SK-N-SH (cell line): ENCODE measurements around the gene LRP2BP. TPM values are rescaled to one million over a fixed set of nuclear protein-coding genes. Genes with fewer than 3 reads are reported as not detected.
"Not testable (repeated sequence)": the region's sequence is repeated elsewhere in the genome, so short reads cannot be mapped to it uniquely, and the experiment has no call there.

Experiments
- CTCF ChIA-PET: fragments of 300-600, 350-600 bp; formaldehyde crosslinking; extraction: SDS; loops from one replicate; lab custom pipeline; 2021; lab: Yijun Ruan, JAX
- POLR2A ChIA-PET: fragments of 350-600 bp; sonication (Branson Sonifier 250); formaldehyde crosslinking; extraction: SDS; loops from one replicate; lab custom pipeline; 2020; ENCODE audit warnings: antibody characterized with exemption, inconsistent platforms; lab: Yijun Ruan, JAX
- DNase-seq: peaks from one replicate; pipeline ENCODE4 v3.0.0; 2012
- H2AFZ ChIP-seq: fragments of 200-600 bp; sonication (generic); 2 replicates; pipeline ENCODE4 v1.8.1; 2016; ENCODE audit warnings: antibody characterized with exemption, mild to moderate bottlenecking, low read depth
- H3F3A ChIP-seq: fragments of 200-600 bp; sonication (generic); replicated peaks from 2 replicates; pipeline ENCODE3; 2016; ENCODE audit warnings: antibody characterized with exemption, mild to moderate bottlenecking; ENCODE audit not compliant: insufficient read depth
- H3K27ac ChIP-seq, 2 experiments: fragments of 200-500 bp in 1 of 2; fragments of 200-600 bp in 1 of 2; sonication (Bioruptor generic) in 1 of 2; sonication (generic), shearing (Covaris generic) in 1 of 2; 2 replicates each; pipeline versions ENCODE4 v1.5.1 to v1.6.1; 2014 to 2016; ENCODE audit warnings: low read depth in 2 of 2, inconsistent platforms in 1 of 2, low read length in 1 of 2, mild to moderate bottlenecking in 1 of 2, mixed read lengths in 1 of 2
- H3K27me3 ChIP-seq: fragments of 200-600 bp; sonication (generic), shearing (Covaris generic); 2 replicates; pipeline ENCODE4 v1.6.1; 2016; ENCODE audit warnings: mixed run types; ENCODE audit not compliant: insufficient read depth
- H3K36me3 ChIP-seq, 2 experiments: fragments of 200-500 bp in 1 of 2; fragments of 200-600 bp in 1 of 2; sonication (Bioruptor generic) in 1 of 2; sonication (generic) in 1 of 2; replicated peaks in 1 of 2; 2 replicates each; pipeline versions ENCODE3 to v1.5.1; 2014 to 2016; ENCODE audit warnings: low read length in 1 of 2, mild to moderate bottlenecking in 1 of 2; ENCODE audit not compliant: insufficient read depth in 2 of 2, control insufficient read depth in 1 of 2
- H3K4me1 ChIP-seq, 2 experiments: fragments of 200-500 bp in 1 of 2; fragments of 200-600 bp in 1 of 2; sonication (Bioruptor generic) in 1 of 2; sonication (generic), shearing (Covaris generic) in 1 of 2; 2 replicates each; pipeline versions ENCODE4 v1.5.1 to v1.6.1; 2014 to 2016; ENCODE audit warnings: low read depth in 1 of 2, low read length in 1 of 2, mixed run types in 1 of 2; ENCODE audit not compliant: insufficient read depth in 2 of 2, control insufficient read depth in 1 of 2
- H3K4me2 ChIP-seq: fragments of 200-600 bp; sonication (generic), shearing (Covaris generic); 2 replicates; pipeline ENCODE4 v1.6.1; 2017; ENCODE audit warnings: mixed run types
- H3K4me3 ChIP-seq, 2 experiments: fragments of 200-500 bp in 1 of 2; fragments of 200-600 bp in 1 of 2; sonication (Bioruptor generic) in 1 of 2; sonication (generic), shearing (Covaris generic) in 1 of 2; 2 replicates each; pipeline versions ENCODE4 v1.5.1 to v1.8.1; 2014 to 2016; ENCODE audit warnings: low read depth in 2 of 2, inconsistent platforms in 1 of 2, low read length in 1 of 2, mild to moderate bottlenecking in 1 of 2, mixed read lengths in 1 of 2, moderate library complexity in 1 of 2
- H3K79me2 ChIP-seq: fragments of 200-600 bp; sonication (generic); 2 replicates; pipeline ENCODE4 v1.8.1; 2017; ENCODE audit warnings: mild to moderate bottlenecking; ENCODE audit not compliant: insufficient read depth
- H3K9ac ChIP-seq: fragments of 200-600 bp; sonication (generic); 2 replicates; pipeline ENCODE4 v1.6.1; 2017; ENCODE audit warnings: mixed run types
- H3K9me2 ChIP-seq: fragments of 200-600 bp; sonication (generic); 2 replicates; pipeline ENCODE4 v1.6.1; 2017; ENCODE audit warnings: mixed run types
- H3K9me3 ChIP-seq: fragments of 200-600 bp; sonication (generic); 2 replicates; pipeline ENCODE4 v1.6.1; 2017; ENCODE audit warnings: mixed run types, mild to moderate bottlenecking, moderate library complexity
- H4K20me1 ChIP-seq: fragments of 200-600 bp; sonication (generic); 2 replicates; pipeline ENCODE4 v1.6.1; 2017; ENCODE audit warnings: mild to moderate bottlenecking, mixed run types; ENCODE audit not compliant: insufficient read depth
- EP300 ChIP-seq, 2 experiments: IDR thresholded peaks; 2 replicates each; pipeline versions ENCODE4 v1.4.0 to v1.6.1; 2012; ENCODE audit warnings: borderline replicate concordance in 1 of 2, low read depth in 1 of 2, low read length in 1 of 2
- FOSL2 ChIP-seq: IDR thresholded peaks from 2 replicates; pipeline ENCODE4 v1.4.0; 2012; ENCODE audit warnings: low read depth, mild to moderate bottlenecking, moderate library complexity, borderline replicate concordance
- JUND ChIP-seq: IDR thresholded peaks from 2 replicates; pipeline ENCODE4 v1.4.0; 2012
- MEF2A ChIP-seq: IDR thresholded peaks from 2 replicates; pipeline ENCODE4 v1.4.0; 2012; ENCODE audit warnings: low read depth, borderline replicate concordance
- NRF1 ChIP-seq: IDR thresholded peaks from 2 replicates; pipeline ENCODE4 v1.6.1; 2012; ENCODE audit warnings: low read depth, mild to moderate bottlenecking, low read length
- SMC3 ChIP-seq: IDR thresholded peaks from 2 replicates; pipeline ENCODE4 v1.6.1; 2012; ENCODE audit warnings: low read depth, low read length, improper control_type of control experiment
- TAF1 ChIP-seq: IDR thresholded peaks from 2 replicates; pipeline ENCODE4 v1.6.1; 2012; ENCODE audit warnings: low read depth, mild to moderate bottlenecking, low read length, moderate library complexity, borderline replicate concordance
- TCF12 ChIP-seq: IDR thresholded peaks from 2 replicates; pipeline ENCODE4 v1.4.0; 2012
- WGBS: methylation state at CpG from one replicate; pipeline ENCODE4 v1.1.6; 2017; ENCODE audit warnings: low lambda C conversion rate; 5-methylcytosine and 5-hydroxymethylcytosine counted together
- polyA plus RNA-seq, 3 experiments: library from polyadenylated mRNA; depleted of rRNA; stranded (reverse); fragments of >200 nt; gene quantifications; 2 replicates each; pipeline ENCODE4 v1.2.3, GENCODE V29; 2012
- TF ChIP-seq, protein P1 (sequence below): fragments of 150-350 bp; IDR thresholded peaks from 2 replicates; pipeline ENCODE4 v1.6.1; 2016; ENCODE audit warnings: mild to moderate bottlenecking, low read depth, low read length
- TF ChIP-seq, protein P2 (sequence below): IDR thresholded peaks from 2 replicates; pipeline ENCODE4 v1.4.0; 2012; ENCODE audit warnings: low read depth, borderline replicate concordance
- TF ChIP-seq, protein P3 (sequence below): fragments of 200-600 bp; sonication (generic); IDR thresholded peaks from 2 replicates; pipeline ENCODE4 v1.6.1; 2017; ENCODE audit warnings: antibody characterized with exemption, mild to moderate bottlenecking, moderate library complexity

Gene LRP2BP
- polyA plus RNA-seq, 1 of the 3 experiments (the other 2 are of a cell fraction), result 0.30 TPM

DNA sequence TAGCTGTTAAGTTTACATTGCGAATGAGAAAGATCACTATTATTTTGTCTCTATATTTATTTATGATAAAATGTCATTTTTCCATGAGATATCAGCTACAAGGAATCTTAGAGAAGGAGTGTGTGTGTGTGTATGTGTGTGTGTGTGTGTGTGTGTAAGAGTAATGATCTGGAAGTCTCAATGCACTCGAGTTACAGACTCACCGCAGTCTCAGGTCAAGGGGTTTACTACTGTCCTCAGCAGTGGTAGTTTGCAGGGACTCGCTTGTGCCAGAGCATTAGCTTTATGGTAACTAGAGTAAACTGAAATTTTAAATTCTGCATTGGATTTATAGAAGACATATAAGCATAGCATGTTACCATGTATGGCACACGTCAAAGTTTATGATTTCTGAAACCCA, 30.8 kb downstream of the LRP2BP start (continued):
- TF ChIP-seq TCF12, result no peak

DNA sequence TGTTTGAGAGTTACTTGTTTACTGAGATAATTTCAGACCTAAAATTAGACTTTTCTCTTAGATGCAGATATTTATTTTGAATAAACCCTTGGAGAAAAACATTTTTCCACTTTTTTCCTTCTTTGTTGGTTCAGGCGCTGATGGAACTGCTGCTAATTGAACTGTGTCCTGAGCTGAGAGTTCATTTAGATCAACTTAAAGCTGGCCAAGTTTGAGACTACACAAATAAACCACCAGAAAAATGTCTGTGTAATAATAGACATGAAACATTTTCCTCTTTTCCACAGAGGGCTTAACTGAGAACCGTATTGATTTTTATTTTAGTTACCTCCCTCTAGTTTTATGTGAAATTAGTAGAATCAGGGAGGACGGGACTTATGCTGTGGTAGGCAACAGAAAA, 32.5 kb downstream of the LRP2BP start:
- no peaks in the 10 kb centered on the region for H3K27me3 ChIP-seq
- no peak overlapping the region for H3K4me3 ChIP-seq
- no peaks in the 10 kb centered on the region for H4K20me1 ChIP-seq
- TF ChIP-seq NRF1, result no peak
- no peak for TF ChIP-seq SMC3
- TF ChIP-seq TAF1, result no peak
- TF ChIP-seq, protein P1, sequence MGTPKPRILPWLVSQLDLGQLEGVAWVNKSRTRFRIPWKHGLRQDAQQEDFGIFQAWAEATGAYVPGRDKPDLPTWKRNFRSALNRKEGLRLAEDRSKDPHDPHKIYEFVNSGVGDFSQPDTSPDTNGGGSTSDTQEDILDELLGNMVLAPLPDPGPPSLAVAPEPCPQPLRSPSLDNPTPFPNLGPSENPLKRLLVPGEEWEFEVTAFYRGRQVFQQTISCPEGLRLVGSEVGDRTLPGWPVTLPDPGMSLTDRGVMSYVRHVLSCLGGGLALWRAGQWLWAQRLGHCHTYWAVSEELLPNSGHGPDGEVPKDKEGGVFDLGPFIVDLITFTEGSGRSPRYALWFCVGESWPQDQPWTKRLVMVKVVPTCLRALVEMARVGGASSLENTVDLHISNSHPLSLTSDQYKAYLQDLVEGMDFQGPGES, result no peak
- TF ChIP-seq JUND, result no peak
- TF ChIP-seq, protein P2, sequence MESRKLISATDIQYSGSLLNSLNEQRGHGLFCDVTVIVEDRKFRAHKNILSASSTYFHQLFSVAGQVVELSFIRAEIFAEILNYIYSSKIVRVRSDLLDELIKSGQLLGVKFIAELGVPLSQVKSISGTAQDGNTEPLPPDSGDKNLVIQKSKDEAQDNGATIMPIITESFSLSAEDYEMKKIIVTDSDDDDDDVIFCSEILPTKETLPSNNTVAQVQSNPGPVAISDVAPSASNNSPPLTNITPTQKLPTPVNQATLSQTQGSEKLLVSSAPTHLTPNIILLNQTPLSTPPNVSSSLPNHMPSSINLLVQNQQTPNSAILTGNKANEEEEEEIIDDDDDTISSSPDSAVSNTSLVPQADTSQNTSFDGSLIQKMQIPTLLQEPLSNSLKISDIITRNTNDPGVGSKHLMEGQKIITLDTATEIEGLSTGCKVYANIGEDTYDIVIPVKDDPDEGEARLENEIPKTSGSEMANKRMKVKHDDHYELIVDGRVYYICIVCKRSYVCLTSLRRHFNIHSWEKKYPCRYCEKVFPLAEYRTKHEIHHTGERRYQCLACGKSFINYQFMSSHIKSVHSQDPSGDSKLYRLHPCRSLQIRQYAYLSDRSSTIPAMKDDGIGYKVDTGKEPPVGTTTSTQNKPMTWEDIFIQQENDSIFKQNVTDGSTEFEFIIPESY, result no peak
- no peak for TF ChIP-seq FOSL2
- TF ChIP-seq MEF2A, result no peak
- TF ChIP-seq, protein P3, sequence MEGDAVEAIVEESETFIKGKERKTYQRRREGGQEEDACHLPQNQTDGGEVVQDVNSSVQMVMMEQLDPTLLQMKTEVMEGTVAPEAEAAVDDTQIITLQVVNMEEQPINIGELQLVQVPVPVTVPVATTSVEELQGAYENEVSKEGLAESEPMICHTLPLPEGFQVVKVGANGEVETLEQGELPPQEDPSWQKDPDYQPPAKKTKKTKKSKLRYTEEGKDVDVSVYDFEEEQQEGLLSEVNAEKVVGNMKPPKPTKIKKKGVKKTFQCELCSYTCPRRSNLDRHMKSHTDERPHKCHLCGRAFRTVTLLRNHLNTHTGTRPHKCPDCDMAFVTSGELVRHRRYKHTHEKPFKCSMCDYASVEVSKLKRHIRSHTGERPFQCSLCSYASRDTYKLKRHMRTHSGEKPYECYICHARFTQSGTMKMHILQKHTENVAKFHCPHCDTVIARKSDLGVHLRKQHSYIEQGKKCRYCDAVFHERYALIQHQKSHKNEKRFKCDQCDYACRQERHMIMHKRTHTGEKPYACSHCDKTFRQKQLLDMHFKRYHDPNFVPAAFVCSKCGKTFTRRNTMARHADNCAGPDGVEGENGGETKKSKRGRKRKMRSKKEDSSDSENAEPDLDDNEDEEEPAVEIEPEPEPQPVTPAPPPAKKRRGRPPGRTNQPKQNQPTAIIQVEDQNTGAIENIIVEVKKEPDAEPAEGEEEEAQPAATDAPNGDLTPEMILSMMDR, result no peak
- TF ChIP-seq EP300 (IDR thresholded peaks at IDR 0.05; ENCODE audit: borderline replicate concordance in 1 of 2, low read depth in 1 of 2, low read length in 1 of 2), result no peak
- no peaks in the 10 kb centered on the region for H3K9me2 ChIP-seq
- H3K36me3 ChIP-seq, result peaks cover 8 to 52% of the 10 kb centered on the region in 2 experiments
- no peak overlapping the region for H2AFZ ChIP-seq
- H3K4me2 ChIP-seq, result no peak overlapping the region
- no peaks in the 10 kb centered on the region for H3K9me3 ChIP-seq
- no peak overlapping the region for H3K27ac ChIP-seq
- peaks cover 6 to 15% of the 10 kb centered on the region in 2 experiments for H3K4me1 ChIP-seq
- H3K9ac ChIP-seq, result no peak overlapping the region
- peaks cover 3% of the 10 kb centered on the region; the same call in 1 of the 2 replicates for H3K79me2 ChIP-seq
- peaks cover 22% of the 10 kb centered on the region for H3F3A ChIP-seq
- CTCF ChIA-PET, result no interaction called here
- POLR2A ChIA-PET, result no interaction called here
- DNase-seq, result no peak
- WGBS, result 97% methylated on average over 3 of the region's 3 CpGs

DNA sequence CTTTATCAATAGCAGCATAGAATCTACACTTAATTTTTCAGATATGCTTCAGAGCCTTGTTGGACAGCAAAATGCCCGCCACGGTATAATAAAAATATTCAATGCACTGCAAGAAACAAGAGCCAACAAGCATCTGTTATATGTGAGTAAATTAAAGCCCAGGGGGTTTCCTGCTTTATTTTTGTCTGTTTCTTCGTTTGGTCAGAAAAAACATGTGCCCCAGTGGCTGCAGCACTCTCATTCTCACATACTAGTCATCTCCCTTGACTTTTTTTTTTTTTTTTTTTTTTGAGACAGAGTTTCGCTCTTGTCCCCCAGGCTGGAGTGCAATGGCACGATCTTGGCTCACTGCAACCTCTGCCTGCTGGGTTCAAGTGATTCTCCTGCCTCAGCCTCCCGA, 33.2 kb downstream of the LRP2BP start:
- H2AFZ ChIP-seq, H4K20me1 ChIP-seq, H3K4me2 ChIP-seq, H3K27me3 ChIP-seq, H3K9ac ChIP-seq, POLR2A ChIA-PET, H3K4me3 ChIP-seq, H3K27ac ChIP-seq, H3K9me3 ChIP-seq, H3K9me2 ChIP-seq, H3K79me2 ChIP-seq, DNase-seq: not testable (repeated sequence)
- peaks cover 8 to 45% of the 10 kb centered on the region in 2 experiments for H3K36me3 ChIP-seq
- 96% methylated on average over 6 of the region's 6 CpGs for WGBS
- H3K4me1 ChIP-seq, result peaks cover 6 to 21% of the 10 kb centered on the region in 2 experiments
- CTCF ChIA-PET, result interaction anchor here (1.0 kb wide), 1 partner anchor 769 kb away, joined by 3 read pairs; no protein-coding TSS in a partner anchor
- peaks cover 29% of the 10 kb centered on the region for H3F3A ChIP-seq
